DMS53 (cell line): Measurements from ENCODE around the gene SREBF1.

Source experiments
- DNase-seq: peaks from one replicate; lab custom pipeline; 2025; lab: John Stamatoyannopoulos, UW

Gene SREBF1

GRCh38 chr17:17824783-17825614, 11.8 kb downstream of the SREBF1 start:
- no peak for DNase-seq

- peak; percentile 60 for DNase-seq
These were observed 12.5 kb downstream of the SREBF1 start for GRCh38 chr17:17824119-17824782.

- DNase-seq, result peak; percentile 91
These were observed 13.2 kb downstream of the SREBF1 start for GRCh38 chr17:17823433-17824118.

GRCh38 chr17:17822616-17823015, 14.2 kb downstream of the SREBF1 start:
- DNase-seq, result no peak

GRCh38 chr17:17822189-17822588, 14.6 kb downstream of the SREBF1 start:
- DNase-seq, result no peak

GRCh38 chr17:17820463-17821158, 16.2 kb downstream of the SREBF1 start:
- no peak for DNase-seq

GRCh38 chr17:17820046-17820445, 16.7 kb downstream of the SREBF1 start:
- DNase-seq, result no peak

- DNase-seq, result peak; percentile 93
These were observed 17.2 kb downstream of the SREBF1 start for GRCh38 chr17:17819561-17819995.

- no peak for DNase-seq
These were observed 17.7 kb downstream of the SREBF1 start for GRCh38 chr17:17819111-17819510.

GRCh38 chr17:17818088-17818526, 18.7 kb downstream of the SREBF1 start:
- peak; percentile 63 for DNase-seq

- DNase-seq, result no peak
These were observed 19.2 kb downstream of the SREBF1 start for GRCh38 chr17:17817552-17817947.

- DNase-seq, result no peak
These were observed 19.8 kb downstream of the SREBF1 start for GRCh38 chr17:17816831-17817551.

- DNase-seq, result no peak
These were observed 20.5 kb downstream of the SREBF1 start for GRCh38 chr17:17816240-17816814.

- no peak for DNase-seq
These were observed 21.2 kb downstream of the SREBF1 start for GRCh38 chr17:17815436-17816200.

GRCh38 chr17:17815062-17815406, 21.8 kb downstream of the SREBF1 start:
- DNase-seq, result no peak

- DNase-seq, result no peak
These were observed 22.4 kb downstream of the SREBF1 start for GRCh38 chr17:17814162-17815061.

- no peak for DNase-seq
These were observed 23.1 kb downstream of the SREBF1 start for GRCh38 chr17:17813725-17814095.

- DNase-seq, result no peak
These were observed 23.6 kb downstream of the SREBF1 start for GRCh38 chr17:17813055-17813724.
